H1 (cell line): Measurements from ENCODE around the gene ISOC2.

Experiments
- ATF3 ChIP-seq: IDR thresholded peaks from 2 replicates; pipeline ENCODE4 v1.6.1; 2011; ENCODE audit warnings: low read depth, mild to moderate bottlenecking, low read length; ENCODE audit not compliant: insufficient read depth
- CBX5 ChIP-seq: fragments of 300-800, 300-1000 bp; sonication (generic); IDR thresholded peaks from 2 replicates; pipeline ENCODE4 v1.7.1; 2016; ENCODE audit warnings: antibody characterized with exemption, low read length, low read depth
- EP300 ChIP-seq, 2 experiments: IDR thresholded peaks; 1 replicate in 1 of 2; 2 replicates in 1 of 2; pipeline ENCODE4 v1.6.1; 2011 to 2012; ENCODE audit warnings: low read depth in 2 of 2, low read length in 2 of 2, mild to moderate bottlenecking in 2 of 2, borderline replicate concordance in 1 of 2, inconsistent platforms in 1 of 2, moderate library complexity in 1 of 2
- KDM5A ChIP-seq: fragments of 200-600 bp; IDR thresholded peaks from 2 replicates; pipeline ENCODE4 v1.7.1; 2012; ENCODE audit warnings: mild to moderate bottlenecking, low read length, inconsistent platforms, mixed read lengths
- RFX5 ChIP-seq: IDR thresholded peaks from 2 replicates; pipeline ENCODE4 v1.6.1; 2011; ENCODE audit warnings: low read depth, low read length, improper control_type of control experiment, borderline replicate concordance
- ZNF274 ChIP-seq: IDR thresholded peaks from 2 replicates; pipeline ENCODE4 v1.7.0; 2012; ENCODE audit warnings: low read length, borderline replicate concordance; ENCODE audit errors: extremely low read depth

GRCh38 chr19:55495646-55496349 is 34.4 kb upstream of the ISOC2 start:
- TF ChIP-seq EP300 (IDR thresholded peaks at IDR 0.05; ENCODE audit: borderline replicate concordance in 1 of 2, low read depth in 2 of 2, low read length in 2 of 2) (no peak), RFX5 (no peak), CBX5 (no peak), KDM5A (no peak), ATF3 (no peak), ZNF274 (no peak)
